GM19372 (cell line): Measurements from ENCODE around the gene UBA7.

Source experiments
- ATAC-seq: cut with Tn5 transposase; IDR thresholded peaks from one replicate; pipeline ENCODE4 v1.9.1; 2021; ENCODE audit warnings: mild to moderate bottlenecking, low read depth, moderate library complexity; ENCODE audit not compliant: unreplicated experiment

Gene UBA7

DNA sequence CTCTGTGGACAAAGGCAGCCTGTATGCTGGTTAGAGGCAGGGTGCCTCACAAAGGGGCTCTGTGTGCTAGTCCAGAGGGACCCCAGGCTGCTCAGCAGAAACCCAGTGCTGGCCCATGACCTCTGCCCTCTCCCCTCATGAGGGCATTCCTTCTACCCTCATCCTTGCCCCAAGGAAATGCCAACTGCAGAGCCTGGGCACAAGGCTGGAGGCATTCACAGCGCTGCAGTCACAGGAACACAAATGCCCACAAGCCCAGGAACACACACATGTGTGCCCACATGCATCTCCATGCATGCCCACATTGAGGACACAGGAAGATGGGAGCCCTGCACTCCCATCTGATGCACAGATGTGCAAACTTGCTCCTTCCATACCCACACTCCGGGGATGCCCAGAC is 6.9 kb downstream of the UBA7 start:
- ATAC-seq: no peak

DNA sequence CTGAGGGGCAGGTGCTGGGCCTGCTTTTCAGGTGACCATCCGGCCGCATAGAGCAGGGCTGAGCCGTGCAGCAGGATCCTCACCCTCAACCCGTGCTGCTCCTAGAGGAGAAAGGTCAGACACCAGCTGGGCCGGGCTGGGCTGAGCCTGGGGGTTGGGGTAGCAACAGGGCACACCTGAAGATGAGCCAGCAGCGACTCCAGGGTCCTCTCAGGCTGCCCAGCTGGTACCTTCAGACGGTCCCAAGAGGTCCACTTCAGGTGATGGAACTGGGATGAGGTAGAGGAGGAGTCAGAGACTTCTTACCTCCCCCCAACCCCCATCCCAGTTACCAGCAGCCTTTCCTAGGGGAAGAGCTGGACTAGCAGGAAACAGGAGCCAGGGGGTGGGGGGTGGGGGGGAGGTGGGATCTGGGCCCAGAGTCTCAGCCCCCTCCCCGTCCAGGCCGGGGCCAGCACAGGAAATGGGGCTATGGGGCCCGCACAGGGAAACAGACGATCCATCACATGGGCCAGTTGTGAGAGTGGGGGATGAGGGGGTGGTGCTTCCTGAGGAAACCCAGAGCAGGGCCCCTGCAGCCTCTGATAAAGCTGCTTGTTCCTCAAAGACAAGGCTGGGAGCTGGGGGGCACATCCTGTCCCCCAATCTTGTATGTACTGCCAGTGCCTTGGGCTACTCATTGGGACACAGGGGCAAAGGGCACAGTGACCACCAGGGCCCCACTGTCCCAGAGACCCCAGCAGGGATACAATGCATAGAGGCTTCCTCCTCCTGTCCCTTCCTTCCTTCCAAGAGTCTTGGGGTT is 7.7 kb downstream of the UBA7 start:
- no peak for ATAC-seq

DNA sequence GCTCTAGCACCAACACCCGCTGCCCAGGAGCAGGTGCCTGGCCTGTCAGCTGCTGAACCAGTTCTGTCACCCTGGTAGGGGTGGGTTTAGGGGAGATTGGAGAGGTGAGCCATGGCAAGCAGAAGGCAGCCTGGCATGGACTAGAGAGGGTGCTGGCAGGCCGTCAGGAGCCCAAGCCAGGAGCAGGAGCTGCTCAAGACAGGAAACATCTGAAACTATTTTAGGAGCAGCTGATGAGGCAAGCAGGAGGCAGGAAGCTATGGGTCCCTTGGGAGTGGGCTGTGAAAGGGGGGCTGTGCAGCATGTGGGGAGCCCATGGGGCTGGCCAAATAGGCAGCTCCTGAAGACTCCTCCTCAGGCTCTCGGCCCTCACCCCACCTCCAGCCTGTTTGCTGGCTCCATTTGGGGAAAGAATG is 8.4 kb downstream of the UBA7 start:
- no peak for ATAC-seq

DNA sequence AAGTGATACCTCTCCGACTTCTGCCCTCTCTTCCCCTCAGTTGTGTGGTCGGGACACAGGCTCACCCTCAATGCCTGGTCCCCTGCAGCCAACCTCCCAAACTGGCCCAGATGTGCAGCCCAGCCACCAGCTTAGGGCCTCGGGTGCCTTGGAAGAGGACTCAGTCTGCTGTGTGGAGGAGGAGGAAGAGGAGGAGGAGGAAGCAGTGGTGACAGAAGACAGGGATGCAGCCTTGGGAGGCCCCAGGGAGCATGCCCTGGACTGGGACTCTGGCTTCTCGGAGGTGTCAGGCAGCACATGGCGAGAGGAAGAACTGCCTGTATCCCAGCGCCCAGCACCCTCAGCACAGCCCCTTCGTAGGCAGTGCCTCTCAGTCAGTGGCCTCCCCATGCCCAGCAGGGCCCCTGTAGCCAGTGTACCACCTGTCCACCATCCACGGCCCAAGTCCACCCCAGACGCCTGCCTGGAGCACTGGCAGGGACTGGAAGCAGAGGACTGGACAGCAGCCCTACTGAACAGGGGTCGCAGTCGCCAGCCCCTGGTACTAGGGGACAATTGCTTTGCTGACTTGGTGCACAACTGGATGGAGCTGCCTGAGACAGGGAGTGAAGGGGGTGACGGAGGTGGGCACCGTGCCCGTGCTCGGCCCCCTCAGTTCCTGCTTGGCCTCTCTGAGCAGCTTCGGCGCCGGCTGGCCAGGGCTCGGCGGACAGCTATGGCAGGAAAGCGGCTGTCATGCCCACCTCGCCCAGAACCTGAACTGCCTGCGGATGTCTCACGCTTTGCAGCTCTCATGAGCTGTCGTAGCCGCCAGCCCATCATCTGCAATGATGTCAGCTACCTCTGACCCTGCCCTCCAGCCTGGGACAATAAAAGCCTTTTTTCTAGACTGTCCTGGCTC is 9.4 kb downstream of the UBA7 start:
- ATAC-seq: no peak

DNA sequence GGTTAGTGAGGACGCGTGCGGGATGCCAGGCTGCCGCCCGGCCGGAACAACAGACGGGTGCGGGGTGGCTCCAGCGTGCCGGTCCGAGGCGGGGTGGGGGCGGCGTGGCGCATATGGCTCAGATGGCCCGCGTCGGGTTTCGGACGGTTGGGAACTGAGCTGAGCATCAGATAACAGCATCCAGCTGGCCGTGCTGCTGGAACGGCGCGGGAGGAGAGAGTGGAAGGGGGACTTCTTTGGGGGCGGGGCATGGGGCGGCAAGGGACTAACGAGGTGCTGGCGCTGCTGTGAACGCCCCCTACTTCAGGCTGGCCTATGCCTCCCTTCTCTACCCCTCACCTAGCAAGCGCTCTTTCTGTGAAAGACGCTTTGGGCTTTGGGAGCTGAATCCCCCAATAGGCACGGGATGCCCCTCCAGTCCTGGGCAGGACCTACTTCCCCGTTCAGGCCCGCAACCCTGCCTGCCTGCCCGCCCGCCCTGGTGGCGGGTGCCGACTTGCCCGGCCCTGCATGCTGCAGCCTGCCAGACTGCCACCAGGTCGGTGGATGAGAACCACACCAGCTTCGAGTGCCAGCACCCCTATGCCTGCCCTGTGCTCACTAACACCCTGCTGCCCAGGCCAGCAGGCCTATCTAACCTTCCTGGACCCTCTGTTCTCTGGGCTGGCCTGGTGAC is 10.2 kb downstream of the UBA7 start:
- no peak for ATAC-seq

DNA sequence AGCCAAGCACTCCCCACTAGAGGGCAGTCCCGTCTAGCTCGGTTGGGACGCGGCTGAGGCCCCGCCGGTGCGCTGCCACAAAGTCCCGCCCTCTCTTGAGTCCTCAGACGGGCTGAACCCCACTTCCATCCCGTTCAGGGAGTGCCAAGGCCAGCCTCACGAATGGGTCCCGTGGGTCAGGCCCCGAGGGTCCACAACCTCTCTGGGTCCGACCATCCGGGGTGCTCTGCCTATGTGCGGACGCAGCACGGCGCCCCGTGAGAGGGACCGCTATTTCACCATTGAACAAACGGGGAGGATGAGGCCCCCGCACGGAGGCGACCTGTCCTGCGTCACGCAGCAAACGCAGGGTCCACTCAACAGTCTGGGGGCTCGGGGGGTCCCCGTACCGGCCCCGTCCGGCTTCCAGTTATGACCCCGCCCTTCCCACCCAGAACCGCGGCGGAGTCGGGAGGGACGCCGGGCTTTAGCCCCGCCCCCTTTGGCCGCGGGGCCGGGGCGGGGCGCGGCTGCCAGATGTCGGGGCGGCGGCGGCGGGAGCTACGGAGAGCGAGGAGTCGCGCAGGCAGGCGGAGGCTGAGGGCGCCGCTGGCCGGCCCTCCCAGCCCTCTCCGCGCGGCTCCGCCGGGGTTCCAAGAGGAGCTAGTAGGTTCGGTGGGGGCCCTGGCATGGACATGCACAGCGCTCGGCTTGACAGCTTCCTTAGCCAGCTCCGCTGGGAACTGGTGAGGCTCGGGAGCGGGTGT is 10.9 kb downstream of the UBA7 start, which contains the start of gene INKA1:
Gene INKA1 (plus strand): TSS at position 543 of the 746 bp plus-strand sequence. CDS start 132 bp downstream, at position 675.
- peak; percentile 54 for ATAC-seq

DNA sequence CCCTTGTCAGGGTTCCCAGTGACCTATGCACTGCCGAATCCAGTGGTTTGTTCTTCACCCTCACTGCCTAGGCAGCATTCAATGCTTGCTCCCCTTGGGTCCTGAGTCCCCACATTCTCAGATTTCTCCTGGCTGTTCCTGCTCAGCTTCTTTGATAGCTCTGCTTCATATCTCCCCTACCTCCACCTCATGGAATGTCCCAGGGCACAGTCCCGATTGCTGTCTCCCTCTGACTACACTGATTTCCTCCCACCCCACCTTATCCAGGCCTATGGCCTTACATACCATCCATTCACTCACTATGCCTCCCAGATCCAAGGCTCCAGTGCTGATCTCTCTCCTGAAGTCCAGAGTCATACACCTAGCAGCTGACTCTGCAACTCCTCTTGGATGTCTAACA is 12.6 kb downstream of the UBA7 start:
- no peak for ATAC-seq

DNA sequence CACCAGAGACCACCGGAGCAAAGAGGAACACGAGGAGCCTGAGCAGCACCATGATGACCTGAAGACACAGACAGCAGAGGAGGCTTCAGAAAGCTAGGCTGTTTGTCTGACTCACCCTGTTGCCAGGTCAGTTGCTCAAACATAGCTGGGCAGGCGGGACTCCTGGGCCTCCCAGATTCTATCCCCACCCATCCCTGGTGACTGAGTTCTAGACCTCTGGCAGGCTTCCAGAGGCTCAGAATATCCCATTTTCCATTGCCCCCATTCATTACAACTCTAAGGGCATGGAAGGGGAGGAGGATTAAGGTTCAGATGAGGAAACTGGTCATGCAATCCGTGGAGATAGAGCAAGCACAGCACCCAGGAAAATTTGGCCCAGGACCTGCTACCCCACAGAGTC is 14.0 kb downstream of the UBA7 start, which contains the start of gene CDHR4:
Gene CDHR4 (minus strand): TSS at position 113 of the 400 bp plus-strand sequence. CDS start 61 bp downstream, at position 52.
- ATAC-seq: no peak

DNA sequence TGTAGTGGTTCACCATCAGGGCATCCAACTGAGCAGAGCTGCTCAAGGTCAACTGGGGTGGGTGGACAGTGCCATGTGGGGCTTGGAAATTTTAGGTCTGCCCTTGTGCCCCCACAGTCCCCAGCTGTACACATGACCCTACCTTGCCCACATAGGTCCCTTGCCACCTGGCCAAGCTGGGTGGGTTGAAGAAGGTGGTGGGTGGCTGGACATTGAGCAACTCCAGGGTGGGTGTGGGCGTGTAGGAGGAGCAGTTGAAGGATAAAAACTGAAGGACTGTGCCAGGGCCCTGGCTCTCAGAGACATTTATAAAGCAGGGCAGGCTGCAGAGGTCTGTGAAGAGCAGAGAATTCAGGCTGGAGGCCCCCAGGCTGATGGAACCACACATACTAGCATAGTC is 14.6 kb downstream of the UBA7 start:
- ATAC-seq: no peak

DNA sequence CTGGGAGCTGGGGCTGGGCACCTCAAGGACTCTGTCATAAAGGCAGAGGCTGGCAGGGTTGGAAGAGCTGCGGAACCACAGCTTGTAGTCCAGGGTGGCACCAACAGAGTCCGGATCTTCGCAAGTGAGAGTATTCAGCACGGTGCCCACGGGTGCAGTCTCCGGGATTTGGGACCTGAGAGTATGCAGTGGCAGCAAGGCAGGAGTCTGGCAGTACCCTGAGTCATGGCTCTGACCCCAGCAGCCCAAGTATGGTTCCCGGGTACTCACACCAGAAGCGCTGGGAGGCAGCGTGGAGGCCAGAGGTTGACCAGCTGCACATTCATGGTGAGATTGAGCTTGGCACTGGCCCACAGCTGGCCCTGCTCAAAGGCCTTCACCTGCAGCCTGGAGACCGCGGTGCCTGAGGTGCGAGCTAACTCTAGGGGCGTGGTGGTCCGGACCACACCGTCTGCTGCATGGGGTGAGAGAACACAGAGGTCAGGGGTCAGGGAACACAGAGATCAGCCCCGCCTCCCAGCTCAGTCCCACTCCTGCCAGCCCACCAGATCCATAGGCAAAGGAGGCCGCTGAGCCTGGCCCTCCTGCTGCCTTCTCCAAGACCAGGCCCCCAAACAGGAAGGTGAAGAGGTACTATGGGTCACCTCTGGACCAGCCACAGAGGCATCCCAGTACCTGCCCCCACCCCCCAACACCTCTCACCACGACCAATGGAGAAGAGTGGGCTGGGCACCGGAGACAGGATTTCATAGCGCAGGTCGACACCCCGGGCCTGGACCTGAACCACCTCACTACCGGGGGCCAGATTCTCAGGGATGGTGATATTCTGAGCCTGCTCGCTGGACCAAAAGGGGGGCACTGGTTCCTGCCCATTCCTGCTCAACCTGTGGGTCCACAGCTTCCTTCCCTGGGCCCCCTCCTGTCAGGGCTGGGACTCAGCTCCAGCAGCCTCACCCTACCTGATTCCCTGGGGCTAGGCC is 18.5 kb downstream of the UBA7 start:
- no peak for ATAC-seq

DNA sequence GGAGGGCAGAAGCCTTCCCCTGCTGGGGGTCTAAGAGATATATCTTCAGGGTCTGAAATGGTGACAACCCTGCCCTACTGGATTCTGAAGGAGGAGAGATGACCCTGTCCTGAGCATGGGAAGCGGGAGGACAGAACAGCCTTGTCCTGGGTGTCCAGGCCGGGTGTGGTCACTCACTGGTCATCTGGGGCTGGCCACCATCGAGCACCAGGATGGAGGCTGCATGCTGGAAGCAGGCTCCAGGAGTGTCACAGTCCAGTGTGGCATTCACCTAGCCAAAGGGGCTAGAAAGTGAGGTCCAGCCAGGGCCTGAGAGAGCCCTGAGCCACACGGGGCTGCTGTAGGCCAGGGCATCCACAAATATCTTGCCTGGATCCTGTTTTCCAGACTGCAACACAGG is 19.3 kb downstream of the UBA7 start:
- ATAC-seq: no peak

DNA sequence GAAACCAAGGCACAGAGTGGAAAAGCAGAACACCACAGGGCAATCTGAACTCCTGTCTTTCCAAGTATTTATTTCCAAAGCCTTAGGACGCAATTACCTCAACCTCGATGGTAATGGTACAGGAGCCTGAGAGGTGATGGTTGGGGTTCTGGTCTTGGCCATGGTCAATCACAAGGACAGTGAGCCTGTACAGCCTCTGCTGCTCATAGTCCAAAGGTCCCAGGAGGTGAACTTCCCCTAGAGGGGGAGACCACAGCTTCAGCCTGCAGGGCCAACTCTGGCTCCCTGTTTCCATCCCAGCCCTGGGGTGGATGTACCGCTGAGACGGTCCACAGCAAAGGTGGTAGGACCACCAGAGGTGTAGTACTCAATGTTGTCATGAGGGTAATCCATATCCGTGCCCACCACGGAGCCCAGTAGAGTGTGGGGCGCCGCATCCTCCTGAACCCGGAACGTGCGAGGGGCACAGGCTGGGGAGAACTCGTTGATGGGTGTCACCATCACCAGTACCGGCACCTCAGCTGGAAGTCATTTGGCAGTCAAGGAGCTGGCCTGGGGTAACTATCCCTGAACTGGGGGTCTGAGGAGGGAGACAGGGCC is 20.2 kb downstream of the UBA7 start:
- ATAC-seq: no peak

DNA sequence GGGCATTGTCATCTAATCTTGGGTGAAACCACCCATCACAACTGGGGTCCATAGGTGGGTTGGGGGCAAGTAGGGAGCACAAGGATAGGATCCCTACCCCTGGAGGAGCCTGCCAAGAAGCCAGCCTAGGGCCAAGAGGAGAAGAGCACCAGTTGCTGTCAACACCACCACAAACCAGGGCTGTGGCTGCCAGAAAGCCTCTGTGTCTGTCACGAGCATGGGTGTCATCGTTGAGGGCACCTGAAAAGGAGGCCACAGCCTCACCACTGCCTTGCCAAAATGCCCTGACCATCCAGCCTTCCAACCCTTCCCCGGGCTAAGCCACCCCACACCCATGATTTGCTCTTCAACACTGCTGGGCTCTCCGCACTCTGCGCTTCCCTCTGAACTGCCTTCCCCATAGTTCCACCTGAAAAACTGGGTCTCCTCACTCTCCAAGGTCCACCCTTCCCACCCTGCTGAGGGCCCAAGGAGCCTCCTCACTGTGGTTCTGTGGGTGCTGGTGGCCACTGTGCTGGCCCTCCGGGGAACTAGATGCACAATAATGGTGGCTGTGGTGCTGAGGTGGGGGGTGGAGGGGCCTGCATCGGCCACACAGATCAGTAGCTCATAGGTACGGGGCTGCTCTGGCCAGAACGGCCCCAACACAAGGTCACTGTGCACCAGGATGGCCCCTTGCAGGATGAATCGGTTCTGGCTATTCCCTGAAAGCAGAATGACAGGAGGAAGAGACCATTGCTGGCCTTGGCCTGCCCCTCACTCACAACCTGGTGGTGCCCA is 21.2 kb downstream of the UBA7 start:
- ATAC-seq: no peak

DNA sequence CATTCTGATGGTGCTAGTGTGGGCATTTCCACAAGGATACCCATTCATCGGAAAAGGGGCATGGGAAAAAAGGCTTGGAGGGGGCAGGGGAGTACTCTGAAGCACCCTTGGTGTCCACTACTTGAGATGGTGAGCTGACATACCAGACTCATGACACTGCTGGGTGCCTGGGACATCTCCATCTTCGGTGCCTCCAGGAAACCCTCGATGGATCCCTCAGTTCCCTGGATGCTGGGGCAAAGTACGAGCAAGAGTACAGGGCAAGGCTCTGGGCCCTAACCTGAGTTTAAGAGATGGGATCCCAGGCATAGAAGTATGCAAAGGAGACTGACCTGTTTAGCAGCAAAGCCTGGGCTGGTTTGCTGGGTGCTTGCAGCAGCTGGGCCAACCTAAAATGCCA is 22.2 kb downstream of the UBA7 start:
- no peak for ATAC-seq

DNA sequence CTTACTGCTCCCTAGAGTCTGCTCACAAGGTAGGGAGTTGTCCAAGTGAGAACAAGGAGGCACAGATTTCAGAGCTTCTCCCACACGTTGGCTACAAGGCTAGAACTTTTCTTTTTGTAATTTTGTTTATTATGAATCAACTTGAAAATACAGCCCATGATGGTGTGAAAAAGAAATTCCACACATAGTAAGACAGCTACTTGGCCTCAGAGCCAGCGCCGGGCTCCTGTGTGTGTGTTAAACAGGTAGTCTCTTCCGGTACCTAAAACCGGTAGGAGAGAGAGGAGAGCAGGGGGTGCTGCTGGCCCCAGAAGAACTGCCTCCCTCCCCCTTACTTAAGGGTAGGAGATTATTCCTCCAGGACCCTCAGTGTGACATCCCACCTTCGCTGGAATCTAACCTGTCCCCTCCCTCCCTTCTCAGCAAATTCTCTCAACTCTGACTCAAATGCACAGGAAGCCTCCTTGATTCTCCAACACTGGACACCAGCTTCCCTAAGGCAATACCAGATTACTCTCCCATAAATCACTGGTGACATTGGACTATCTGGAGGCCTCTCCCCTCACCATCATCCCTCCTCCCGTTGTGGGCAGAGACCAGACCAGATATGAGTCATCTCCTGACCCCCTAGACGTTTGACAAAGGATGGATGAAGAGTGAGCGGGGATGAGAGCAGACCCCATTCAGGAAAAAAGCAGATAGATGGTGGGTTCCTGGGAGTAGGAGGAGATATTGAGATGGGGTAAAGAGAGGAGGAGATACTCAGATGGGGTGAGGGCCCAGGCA is 22.9 kb downstream of the UBA7 start:
- ATAC-seq: no peak

DNA sequence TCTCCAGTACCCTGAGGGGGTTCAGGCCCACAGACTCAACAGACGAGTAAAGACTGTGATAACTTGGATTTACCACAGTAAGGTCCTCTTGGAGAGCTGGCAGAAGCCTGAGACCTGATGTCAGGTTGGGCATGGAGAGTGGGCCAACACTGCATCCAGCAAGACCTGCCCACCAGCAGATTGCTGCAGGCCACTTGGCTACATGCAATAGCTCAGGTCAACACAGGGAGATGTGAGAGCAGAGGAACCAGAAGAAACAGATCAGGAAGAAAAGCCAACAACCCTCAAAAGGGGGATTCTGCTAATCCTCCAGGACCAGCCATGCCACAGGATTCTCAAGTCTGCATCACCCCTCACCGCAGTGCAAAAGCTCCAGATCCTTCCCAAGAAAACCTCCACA is 25.7 kb downstream of the UBA7 start:
- ATAC-seq: no peak

DNA sequence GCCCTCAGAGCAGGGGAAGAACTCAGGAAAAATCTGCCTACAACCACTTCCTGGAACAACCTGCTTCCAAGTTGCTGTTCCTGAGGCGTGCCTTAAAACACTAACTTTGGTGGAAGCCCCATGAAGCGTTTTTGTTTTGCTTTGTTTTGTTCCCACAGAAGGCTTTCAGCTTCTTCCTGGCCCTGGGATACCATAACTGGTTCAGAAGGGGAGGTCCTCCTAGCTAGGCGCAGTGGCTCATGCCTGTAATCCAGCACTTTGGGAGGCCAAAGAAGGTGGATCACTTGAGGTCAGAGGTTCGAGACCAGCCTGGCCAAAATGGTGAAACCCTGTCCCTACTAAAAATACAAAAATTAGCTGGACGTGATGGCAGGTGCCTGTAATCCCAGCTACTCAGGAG is 26.2 kb downstream of the UBA7 start:
- ATAC-seq: no peak
